Brain microvascular endothelial cell (primary cell): ENCODE measurements around the gene KDM1A.

Experiments
- DNase-seq: peaks from one replicate; pipeline ENCODE4 v3.0.0-alpha.2; 2020
- H3K27ac ChIP-seq: fragments of 250-450 bp; sonication (Bioruptor Pico); 2 replicates; pipeline ENCODE4 v1.5.1; 2020; ENCODE audit warnings: mild to moderate bottlenecking, moderate library complexity
- H3K27me3 ChIP-seq: fragments of 250-450 bp; sonication (Bioruptor Pico); replicated peaks from 2 replicates; pipeline ENCODE4 v1.5.1; 2020; ENCODE audit warnings: mild to moderate bottlenecking
- H3K36me3 ChIP-seq: fragments of 250-450 bp; sonication (Bioruptor Pico); replicated peaks from 2 replicates; pipeline ENCODE4 v1.5.1; 2020; ENCODE audit warnings: mild to moderate bottlenecking
- H3K4me3 ChIP-seq: 2 replicates; pipeline ENCODE4 v1.5.1; 2011; ENCODE audit warnings: low read depth, mild to moderate bottlenecking, control low read depth, low read length, moderate library complexity
- in situ Hi-C: cut with HindIII; loops from 2 replicates; pipeline ENCODE4 v1.10.0; 2017; ENCODE audit warnings: low sequenced_read_pairs, low pct_ligation_motif_present
- TF ChIP-seq, protein P1 (sequence below): IDR thresholded peaks from 2 replicates; pipeline ENCODE4 v1.5.1; 2011; ENCODE audit warnings: low read depth, mild to moderate bottlenecking, moderate library complexity, low read length, control low read depth, inconsistent platforms; ENCODE audit errors: missing control alignments

Gene KDM1A

DNA sequence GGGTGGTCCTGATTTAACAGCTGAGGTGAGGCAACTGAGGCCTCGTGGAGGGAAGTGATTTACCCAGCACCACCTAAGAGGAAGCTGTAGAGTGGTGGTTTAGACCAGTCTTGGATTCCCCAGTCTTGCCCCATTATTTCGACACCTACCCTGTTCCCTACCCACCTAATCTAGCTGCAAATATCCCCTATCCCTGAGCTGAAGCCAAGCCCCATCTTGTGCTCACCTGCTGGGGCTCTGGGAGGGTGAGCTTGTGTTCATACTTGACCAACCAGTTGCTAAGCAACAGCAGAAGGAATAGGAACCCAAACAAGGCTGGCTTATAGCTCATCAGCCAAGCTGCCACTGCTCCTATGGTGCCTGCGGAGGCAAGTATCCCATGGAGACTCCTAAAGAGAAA, 5.6 kb upstream of the KDM1A start:
- no peak for DNase-seq
- no peak overlapping the region for H3K4me3 ChIP-seq
- TF ChIP-seq, protein P1, sequence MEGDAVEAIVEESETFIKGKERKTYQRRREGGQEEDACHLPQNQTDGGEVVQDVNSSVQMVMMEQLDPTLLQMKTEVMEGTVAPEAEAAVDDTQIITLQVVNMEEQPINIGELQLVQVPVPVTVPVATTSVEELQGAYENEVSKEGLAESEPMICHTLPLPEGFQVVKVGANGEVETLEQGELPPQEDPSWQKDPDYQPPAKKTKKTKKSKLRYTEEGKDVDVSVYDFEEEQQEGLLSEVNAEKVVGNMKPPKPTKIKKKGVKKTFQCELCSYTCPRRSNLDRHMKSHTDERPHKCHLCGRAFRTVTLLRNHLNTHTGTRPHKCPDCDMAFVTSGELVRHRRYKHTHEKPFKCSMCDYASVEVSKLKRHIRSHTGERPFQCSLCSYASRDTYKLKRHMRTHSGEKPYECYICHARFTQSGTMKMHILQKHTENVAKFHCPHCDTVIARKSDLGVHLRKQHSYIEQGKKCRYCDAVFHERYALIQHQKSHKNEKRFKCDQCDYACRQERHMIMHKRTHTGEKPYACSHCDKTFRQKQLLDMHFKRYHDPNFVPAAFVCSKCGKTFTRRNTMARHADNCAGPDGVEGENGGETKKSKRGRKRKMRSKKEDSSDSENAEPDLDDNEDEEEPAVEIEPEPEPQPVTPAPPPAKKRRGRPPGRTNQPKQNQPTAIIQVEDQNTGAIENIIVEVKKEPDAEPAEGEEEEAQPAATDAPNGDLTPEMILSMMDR = no peak
- no peak overlapping the region for H3K27ac ChIP-seq
- H3K36me3 ChIP-seq = no peaks in the 10 kb centered on the region
- in situ Hi-C loops = no loop called here
- no peaks in the 10 kb centered on the region for H3K27me3 ChIP-seq

DNA sequence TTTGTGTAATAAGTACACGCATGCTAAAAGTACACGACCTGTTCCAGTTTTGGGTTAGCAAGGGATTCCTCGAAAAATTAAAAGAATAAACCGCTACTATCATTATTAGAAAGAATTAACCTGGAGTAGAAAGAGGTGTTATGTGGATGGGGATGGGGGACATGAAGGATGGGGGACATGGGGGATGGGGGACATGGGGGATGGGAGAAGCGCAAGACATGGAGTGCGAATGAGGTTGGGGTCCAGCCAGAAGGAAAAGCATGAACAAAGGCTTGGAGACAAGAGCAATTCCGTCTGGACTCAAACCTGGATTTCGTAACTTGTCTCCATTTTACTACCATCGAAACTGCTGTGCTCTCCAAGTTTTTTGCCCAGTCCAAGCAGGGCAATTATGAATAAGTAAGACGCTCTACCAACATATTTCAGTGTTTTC, 591 bp upstream of the KDM1A start:
- Histone ChIP-seq H3K27ac (peak overlapping the region; percentile 91), H3K36me3 (peaks cover 3% of the 10 kb centered on the region), H3K27me3 (no peaks in the 10 kb centered on the region), H3K4me3 (peak overlapping the region; percentile 94)
- TF ChIP-seq, protein P1 = no peak
- DNase-seq = no peak
- in situ Hi-C loops = no loop called here

DNA sequence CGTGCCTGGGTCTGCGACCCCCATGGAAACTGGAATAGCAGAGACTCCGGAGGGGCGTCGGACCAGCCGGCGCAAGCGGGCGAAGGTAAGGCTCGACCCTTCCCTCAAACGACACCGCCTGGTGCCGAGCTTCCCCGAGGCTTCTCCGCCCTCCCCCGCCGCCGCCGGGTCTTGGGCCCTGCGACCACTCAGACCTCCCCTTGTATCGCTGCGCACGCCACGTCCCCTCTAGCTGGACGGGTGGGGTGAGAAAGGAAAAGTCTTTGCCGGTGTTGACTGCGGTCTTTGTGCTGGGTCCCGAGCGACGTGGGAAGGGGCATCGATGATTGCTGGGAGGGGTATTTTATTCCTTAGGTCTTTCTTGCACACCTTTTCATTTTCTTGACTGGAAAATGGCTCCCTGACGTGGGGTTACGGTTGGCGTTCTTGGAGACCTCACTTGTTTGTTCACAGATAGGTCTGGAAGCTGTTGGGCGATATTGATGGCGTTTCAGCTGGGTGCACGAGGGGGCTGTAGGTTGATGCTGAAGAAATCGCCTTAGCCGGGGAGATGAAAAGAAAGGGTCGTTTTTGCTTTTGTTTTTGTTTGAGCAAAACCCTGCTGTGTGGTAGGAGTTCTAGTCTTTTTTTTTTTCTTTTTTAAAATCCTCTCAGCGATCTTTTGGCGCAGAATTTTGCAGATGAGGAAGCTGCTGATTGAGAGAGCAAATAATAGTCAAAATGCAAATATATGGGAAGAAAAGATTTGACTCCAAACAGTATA, 776 bp downstream of the KDM1A start:
- Histone ChIP-seq H3K27me3 (no peaks in the 10 kb centered on the region), H3K4me3 (peak overlapping the region; percentile 94), H3K36me3 (peaks cover 3% of the 10 kb centered on the region), H3K27ac (peak overlapping the region; percentile 91)
- TF ChIP-seq, protein P1 = no peak
- in situ Hi-C loops = no loop called here
- DNase-seq = peak; percentile 28

DNA sequence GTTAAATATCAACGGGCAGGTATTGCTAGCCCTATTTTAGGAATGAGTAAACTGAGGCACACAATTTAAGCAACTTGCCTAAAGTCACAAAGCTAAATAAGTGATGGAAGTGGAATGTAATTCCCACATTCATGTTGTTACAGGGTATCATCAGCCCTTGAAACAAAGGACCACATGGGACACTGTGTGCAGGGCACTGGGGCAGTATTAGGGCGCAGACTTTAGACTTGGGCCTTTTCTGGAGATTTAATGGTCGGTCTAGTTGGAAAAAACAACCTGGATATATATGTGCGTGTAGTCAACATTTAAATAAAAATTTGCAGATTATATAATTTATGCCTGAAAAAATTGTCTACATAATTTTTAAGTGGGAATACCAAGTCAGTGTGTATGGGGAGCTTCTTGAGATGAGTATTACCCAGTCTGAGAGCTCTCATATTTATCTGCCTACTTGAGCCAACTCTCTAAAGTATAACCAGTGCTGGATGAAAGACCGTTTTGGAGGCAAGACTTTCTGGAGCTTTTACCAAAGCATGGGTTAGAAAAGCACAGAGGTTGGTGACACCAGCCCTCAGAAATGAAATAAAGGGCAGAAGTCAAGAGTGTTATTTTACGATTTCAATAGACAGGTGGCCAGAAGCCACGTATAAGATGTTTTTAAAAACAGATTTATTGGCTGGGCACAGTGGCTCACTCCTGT, 1.6 kb downstream of the KDM1A start:
- no peak for DNase-seq
- H3K36me3 ChIP-seq = peaks cover 3% of the 10 kb centered on the region
- TF ChIP-seq, protein P1 = no peak
- H3K27me3 ChIP-seq = no peaks in the 10 kb centered on the region
- peak overlapping the region; percentile 94 for H3K4me3 ChIP-seq
- peak overlapping the region; percentile 91 for H3K27ac ChIP-seq
- in situ Hi-C loops = no loop called here

DNA sequence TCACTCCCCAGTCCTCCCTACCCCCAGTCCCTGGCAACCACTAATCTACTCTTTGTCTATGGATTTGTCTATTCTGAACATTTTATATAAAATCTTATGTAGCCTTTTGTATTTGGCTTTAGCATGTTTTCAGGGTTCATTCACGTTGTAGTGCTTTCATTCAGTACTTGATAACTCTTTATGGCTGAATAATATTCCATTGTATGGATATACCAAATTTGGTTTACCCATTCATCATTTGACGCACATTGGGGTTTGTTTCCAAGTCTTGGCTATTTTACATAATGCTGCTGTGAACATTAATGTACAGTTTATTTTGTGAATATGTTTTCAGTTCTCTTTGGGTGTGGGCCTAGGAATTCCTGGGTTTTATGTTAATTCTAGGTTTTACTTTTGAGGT, 2.6 kb downstream of the KDM1A start:
- no peak for DNase-seq
- peaks cover 3% of the 10 kb centered on the region for H3K36me3 ChIP-seq
- TF ChIP-seq, protein P1 = no peak
- H3K27me3 ChIP-seq = no peaks in the 10 kb centered on the region
- H3K4me3 ChIP-seq = no peak overlapping the region
- in situ Hi-C loops = no loop called here
- no peak overlapping the region for H3K27ac ChIP-seq
